GM12875 (cell line): ENCODE data around the gene TRABD2B.

Source experiments
- H3K4me3 ChIP-seq: one replicate; pipeline ENCODE4 v1.5.1; 2011; ENCODE audit warnings: low read depth, low read length, control low read depth
- TF ChIP-seq, protein P1 (sequence below): IDR thresholded peaks from 2 replicates; pipeline ENCODE4 v1.5.1; 2011; ENCODE audit warnings: low read depth, mild to moderate bottlenecking, control low read depth, inconsistent platforms, low read length, moderate library complexity, borderline replicate concordance; ENCODE audit not compliant: insufficient read depth

TRABD2B gene

DNA sequence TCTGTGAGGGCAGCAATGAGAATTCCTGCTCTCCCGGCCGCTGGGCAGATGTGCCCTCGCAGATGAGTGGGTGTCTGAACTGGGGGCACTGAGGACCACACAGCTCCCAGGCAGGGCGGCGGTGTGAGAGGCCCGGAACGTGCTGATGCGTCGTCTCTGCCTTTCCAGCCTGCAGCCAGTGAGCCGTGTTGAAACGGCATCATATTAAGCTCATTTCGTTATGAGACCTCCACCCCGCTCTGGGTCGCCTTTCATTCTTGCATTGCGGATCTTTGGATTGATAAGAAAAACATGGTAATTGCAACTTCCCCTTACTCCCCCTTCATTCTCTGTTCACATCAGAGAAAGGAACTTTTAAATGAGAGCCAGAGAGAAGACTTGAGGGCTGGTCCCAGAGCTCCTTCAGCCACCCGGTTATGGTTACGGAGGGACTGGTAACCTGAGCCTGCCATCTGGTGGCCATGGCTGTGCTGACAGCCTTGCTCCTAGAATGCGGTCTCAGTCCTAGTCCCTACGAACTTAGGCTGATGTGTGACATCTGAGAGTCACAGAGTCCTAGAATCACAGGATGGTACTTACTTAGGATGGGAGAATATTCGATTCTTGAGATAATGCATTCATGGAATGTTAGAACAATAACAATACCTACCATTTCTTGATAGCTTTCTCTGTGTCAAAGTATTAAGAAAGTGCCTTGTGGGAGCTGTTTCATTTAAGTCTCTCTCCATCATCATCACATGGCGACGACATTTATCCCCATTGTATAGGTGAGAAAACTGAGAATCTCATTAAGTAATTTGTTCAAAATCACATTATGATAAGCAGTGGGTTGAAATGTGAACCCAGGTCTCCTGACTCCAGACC lies 271.0 kb downstream of the TRABD2B start:
- H3K4me3 ChIP-seq, result no peak overlapping the region
- TF ChIP-seq, protein P1, sequence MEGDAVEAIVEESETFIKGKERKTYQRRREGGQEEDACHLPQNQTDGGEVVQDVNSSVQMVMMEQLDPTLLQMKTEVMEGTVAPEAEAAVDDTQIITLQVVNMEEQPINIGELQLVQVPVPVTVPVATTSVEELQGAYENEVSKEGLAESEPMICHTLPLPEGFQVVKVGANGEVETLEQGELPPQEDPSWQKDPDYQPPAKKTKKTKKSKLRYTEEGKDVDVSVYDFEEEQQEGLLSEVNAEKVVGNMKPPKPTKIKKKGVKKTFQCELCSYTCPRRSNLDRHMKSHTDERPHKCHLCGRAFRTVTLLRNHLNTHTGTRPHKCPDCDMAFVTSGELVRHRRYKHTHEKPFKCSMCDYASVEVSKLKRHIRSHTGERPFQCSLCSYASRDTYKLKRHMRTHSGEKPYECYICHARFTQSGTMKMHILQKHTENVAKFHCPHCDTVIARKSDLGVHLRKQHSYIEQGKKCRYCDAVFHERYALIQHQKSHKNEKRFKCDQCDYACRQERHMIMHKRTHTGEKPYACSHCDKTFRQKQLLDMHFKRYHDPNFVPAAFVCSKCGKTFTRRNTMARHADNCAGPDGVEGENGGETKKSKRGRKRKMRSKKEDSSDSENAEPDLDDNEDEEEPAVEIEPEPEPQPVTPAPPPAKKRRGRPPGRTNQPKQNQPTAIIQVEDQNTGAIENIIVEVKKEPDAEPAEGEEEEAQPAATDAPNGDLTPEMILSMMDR, result peak; percentile 90

DNA sequence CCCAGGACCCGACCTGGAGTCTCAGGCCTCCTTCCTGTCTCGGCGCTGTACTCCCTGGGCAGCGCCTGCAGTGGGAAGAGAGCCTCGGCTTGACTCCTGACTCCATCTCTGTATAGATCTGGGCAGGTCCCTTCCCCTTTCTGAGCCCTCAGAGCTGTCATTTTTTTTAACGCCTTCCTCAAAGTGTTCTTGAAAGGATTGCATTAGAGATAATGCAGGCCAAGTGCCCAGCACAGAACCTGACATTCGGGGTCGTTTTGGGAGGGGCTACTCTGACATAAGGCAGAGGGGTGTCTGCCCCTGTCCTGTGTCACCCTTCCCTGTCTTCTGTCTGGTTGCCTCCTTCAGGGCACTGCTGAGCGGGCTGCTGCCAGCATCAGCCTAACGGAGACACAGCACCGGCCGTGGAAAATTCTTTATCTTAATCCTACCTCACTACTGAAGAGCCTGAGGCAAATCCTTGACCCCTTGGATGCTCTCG lies 271.6 kb downstream of the TRABD2B start:
- TF ChIP-seq, protein P1, result no peak
- H3K4me3 ChIP-seq, result no peak overlapping the region

DNA sequence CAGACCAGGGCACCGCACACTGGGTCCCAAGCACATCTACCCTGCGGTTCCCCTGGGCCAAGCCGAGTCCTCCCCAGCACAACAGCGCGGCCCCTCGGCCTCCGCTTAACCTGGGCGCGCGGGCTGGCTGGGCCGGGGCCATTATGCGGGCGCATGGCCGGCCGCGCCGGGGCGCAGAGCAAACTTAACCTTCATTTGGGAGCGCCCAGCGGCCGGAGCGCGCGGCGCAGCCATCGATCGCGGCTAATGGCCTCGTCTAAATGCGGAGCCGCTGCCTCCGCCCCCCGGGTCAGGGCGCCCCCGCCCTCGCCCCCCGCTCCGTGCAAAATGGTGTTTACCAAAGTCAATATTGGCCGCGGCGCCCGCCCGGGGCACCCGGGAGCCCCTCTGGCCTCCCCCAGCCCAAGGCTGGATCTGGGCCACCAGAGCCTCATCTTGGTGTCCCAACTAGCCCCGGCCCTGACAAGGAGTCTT lies 272.1 kb downstream of the TRABD2B start:
- TF ChIP-seq, protein P1, result no peak
- no peak overlapping the region for H3K4me3 ChIP-seq

DNA sequence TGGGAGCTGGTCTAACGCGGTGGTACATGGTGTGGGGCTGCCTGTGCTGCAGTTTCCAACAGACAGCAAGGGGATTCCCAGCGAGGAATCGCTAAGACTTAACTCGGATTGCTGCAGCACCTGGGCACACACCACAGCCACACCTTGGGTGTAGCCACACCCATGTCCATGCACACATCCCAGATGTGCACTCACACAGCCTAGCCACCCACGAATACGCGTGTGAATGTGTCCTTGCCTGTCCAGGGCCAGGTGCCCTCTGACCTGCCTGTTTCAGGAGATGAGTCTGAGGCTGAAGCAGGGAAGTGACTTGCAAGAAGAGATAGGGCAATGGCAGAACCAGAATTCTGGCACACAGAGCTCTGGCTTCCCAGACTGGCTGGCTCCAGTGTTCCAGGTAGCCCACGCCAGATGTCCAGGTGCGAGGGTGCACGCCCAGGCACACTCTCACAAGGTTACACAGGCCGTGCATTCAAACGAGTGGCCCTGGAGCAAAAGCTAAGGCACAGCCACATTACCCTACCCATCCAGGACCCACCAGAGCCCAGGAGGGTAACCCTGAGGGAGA lies 272.7 kb downstream of the TRABD2B start:
- TF ChIP-seq, protein P1, result no peak
- no peak overlapping the region for H3K4me3 ChIP-seq

DNA sequence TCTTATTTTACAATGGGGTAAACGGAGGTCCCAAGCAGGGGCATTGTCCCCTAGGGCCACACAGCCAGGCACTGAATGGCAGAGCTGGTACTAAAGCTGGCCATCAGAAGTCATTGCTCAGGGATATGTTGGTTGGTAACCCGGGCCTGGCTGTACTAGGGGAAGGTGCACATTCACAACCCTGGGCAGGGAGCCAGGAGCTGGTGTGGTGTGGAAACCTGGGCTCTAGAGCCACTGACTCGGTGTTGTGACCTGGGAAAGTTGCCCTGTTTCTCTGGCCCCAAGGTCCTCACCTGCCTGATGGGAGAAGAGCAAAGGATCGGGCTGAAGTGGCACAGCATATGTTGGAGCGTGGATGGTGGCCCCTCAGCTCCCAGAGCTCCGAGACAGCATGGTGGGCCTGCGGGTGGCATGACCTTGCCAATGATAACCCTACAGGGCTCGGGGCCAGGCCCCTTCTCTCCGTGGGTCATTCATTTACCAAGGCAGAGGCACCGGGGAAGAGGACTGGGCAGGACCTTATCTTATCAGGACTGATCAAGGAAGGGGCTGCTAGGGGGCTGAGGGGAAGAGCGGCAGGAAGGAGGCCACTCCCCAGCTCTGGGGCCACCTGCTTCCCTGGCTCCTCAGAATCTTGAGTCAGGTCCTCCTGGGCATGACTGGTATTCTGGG lies 274.1 kb downstream of the TRABD2B start:
- no peak overlapping the region for H3K4me3 ChIP-seq

DNA sequence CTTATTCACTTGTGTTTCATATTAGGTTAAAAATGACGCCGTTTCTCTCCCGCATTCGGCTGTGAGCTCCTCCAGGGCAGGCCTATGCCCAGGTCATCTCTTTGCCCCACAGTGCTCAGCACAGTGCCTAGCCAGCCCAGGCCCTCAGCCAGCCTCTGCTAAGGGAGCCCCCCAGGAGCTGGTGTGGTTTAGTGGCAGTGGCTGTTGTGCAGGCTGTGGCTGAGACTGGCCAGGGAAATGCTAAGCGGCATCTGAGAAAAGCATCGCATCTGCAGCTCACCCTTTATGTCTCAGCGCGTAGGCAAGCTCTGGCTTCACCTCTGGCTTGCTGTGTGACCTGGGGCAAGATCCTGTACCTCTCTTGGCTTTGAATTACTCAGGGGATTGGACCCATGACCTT lies 275.1 kb downstream of the TRABD2B start:
- TF ChIP-seq, protein P1, result no peak
- no peak overlapping the region for H3K4me3 ChIP-seq

More for the DNA sequence above, 274.1 kb downstream of the TRABD2B start:
- TF ChIP-seq, protein P1, result no peak

DNA sequence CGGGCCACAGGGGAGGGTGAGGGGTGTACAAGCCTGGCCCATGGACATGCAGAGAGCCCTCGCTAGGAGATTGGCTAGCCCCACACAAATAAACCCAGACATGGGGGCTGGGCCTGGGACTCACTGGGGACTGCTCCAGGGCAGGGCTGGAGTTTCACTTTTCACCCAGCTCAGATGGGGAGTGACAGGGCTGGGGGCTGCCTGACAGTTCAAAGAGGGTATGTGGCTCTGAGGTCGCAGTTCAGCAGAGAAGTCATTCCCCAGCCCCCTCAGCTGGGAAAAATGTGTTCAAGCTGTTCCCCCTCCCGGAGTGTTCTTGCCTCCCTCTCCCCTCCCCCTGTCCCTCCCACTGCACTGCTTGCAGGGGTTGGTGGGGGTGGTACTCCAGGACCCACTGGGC lies 277.1 kb downstream of the TRABD2B start:
- TF ChIP-seq, protein P1, result no peak
- no peak overlapping the region for H3K4me3 ChIP-seq
